ENCODE data around the gene MPP1. TPM values are rescaled to one million over a fixed set of nuclear protein-coding genes. Genes with fewer than 3 reads are reported as not detected.

Gene MPP1
- total RNA-seq, 1 donor from 2014 or later, result 25.6 TPM

- peaks cover 57% of the 10 kb centered on the region for H3K4me1 Mint-ChIP-seq
- no peaks in the 10 kb centered on the region for H3K27me3 Mint-ChIP-seq
- peak; percentile 71 for DNase-seq
- peaks cover 7% of the 10 kb centered on the region for H3K36me3 Mint-ChIP-seq (ENCODE audit: low read depth)
- no peaks in the 10 kb centered on the region for H3K9me3 Mint-ChIP-seq
- peak overlapping the region; percentile 53 for H3K4me3 Mint-ChIP-seq
- intact Hi-C loops (cut with micrococcal nuclease), result no loop called here
- peak overlapping the region; percentile 44 for H3K27ac Mint-ChIP-seq
Measured at GRCh38 chrX:154738011-154738738, 67.1 kb downstream of the MPP1 start.

GRCh38 chrX:154737136-154737535, 68.1 kb downstream of the MPP1 start:
- peaks cover 63% of the 10 kb centered on the region for H3K4me1 Mint-ChIP-seq
- no peak for DNase-seq
- H3K36me3 Mint-ChIP-seq (ENCODE audit: low read depth), result peaks cover 2% of the 10 kb centered on the region
- H3K27me3 Mint-ChIP-seq, result no peaks in the 10 kb centered on the region
- peak overlapping the region; percentile 7 for H3K4me3 Mint-ChIP-seq
- H3K27ac Mint-ChIP-seq, result peak overlapping the region; percentile 63
- H3K9me3 Mint-ChIP-seq, result no peaks in the 10 kb centered on the region
- intact Hi-C loops (cut with micrococcal nuclease), result no loop called here

- intact Hi-C loops (cut with micrococcal nuclease), result loop anchor here (2.0 kb wide), 1 partner anchor 13 kb away; no protein-coding TSS in a partner anchor
- Mint-ChIP-seq H3K9me3 (no peaks in the 10 kb centered on the region), H3K27ac (peak overlapping the region; percentile 95), H3K4me1 (peaks cover 74% of the 10 kb centered on the region), H3K27me3 (no peaks in the 10 kb centered on the region), H3K36me3 (ENCODE audit: low read depth) (peaks cover 6% of the 10 kb centered on the region), H3K4me3 (peak overlapping the region; percentile 76)
- peak; percentile 52 for DNase-seq
Measured at GRCh38 chrX:154735695-154736393, 69.4 kb downstream of the MPP1 start.

GRCh38 chrX:154734061-154734781, 71.1 kb downstream of the MPP1 start:
- Mint-ChIP-seq H3K27ac (peak overlapping the region; percentile 95), H3K27me3 (no peaks in the 10 kb centered on the region), H3K9me3 (no peaks in the 10 kb centered on the region), H3K4me3 (peak overlapping the region; percentile 75), H3K4me1 (peaks cover 80% of the 10 kb centered on the region), H3K36me3 (ENCODE audit: low read depth) (peaks cover 9% of the 10 kb centered on the region)
- intact Hi-C loops (cut with micrococcal nuclease), result loop anchor here (2.0 kb wide), 1 partner anchor 15 kb away; no protein-coding TSS in a partner anchor
- DNase-seq, result peak; percentile 80

- DNase-seq, result no peak
- intact Hi-C loops (cut with micrococcal nuclease), result no loop called here
- Mint-ChIP-seq H3K27me3 (no peaks in the 10 kb centered on the region), H3K9me3 (no peaks in the 10 kb centered on the region), H3K27ac (peak overlapping the region; percentile 84), H3K36me3 (ENCODE audit: low read depth) (peaks cover 9% of the 10 kb centered on the region), H3K4me1 (peaks cover 81% of the 10 kb centered on the region), H3K4me3 (peak overlapping the region; percentile 74)
Measured at GRCh38 chrX:154733066-154733425, 72.2 kb downstream of the MPP1 start.

- peak; percentile 61 for DNase-seq
- intact Hi-C loops (cut with micrococcal nuclease), result no loop called here
- peak overlapping the region; percentile 74 for H3K4me3 Mint-ChIP-seq
Measured at GRCh38 chrX:154732421-154733065, 72.7 kb downstream of the MPP1 start.

GRCh38 chrX:154731881-154732280, 73.4 kb downstream of the MPP1 start:
- peak; percentile 47 for DNase-seq
- Mint-ChIP-seq H3K4me3 (no peak overlapping the region), H3K9me3 (peaks cover 3% of the 10 kb centered on the region), H3K36me3 (ENCODE audit: low read depth) (peaks cover 10% of the 10 kb centered on the region), H3K27ac (no peak overlapping the region), H3K4me1 (peaks cover 78% of the 10 kb centered on the region), H3K27me3 (no peaks in the 10 kb centered on the region)
- intact Hi-C loops (cut with micrococcal nuclease), result no loop called here

More at GRCh38 chrX:154732421-154733065, 72.7 kb downstream of the MPP1 start:
- peak overlapping the region; percentile 84 for H3K27ac Mint-ChIP-seq
- H3K9me3 Mint-ChIP-seq, result no peaks in the 10 kb centered on the region
- H3K27me3 Mint-ChIP-seq, result no peaks in the 10 kb centered on the region
- H3K36me3 Mint-ChIP-seq (ENCODE audit: low read depth), result peaks cover 9% of the 10 kb centered on the region
- peaks cover 79% of the 10 kb centered on the region for H3K4me1 Mint-ChIP-seq

- DNase-seq, result peak; percentile 45
- H3K27ac Mint-ChIP-seq, result no peak overlapping the region
- H3K4me1 Mint-ChIP-seq, result peaks cover 78% of the 10 kb centered on the region
- intact Hi-C loops (cut with micrococcal nuclease), result no loop called here
- peaks cover 3% of the 10 kb centered on the region for H3K9me3 Mint-ChIP-seq
- no peak overlapping the region for H3K4me3 Mint-ChIP-seq
- no peaks in the 10 kb centered on the region for H3K27me3 Mint-ChIP-seq
- peaks cover 13% of the 10 kb centered on the region for H3K36me3 Mint-ChIP-seq (ENCODE audit: low read depth)
Measured at GRCh38 chrX:154731184-154731583, 74.1 kb downstream of the MPP1 start.

GRCh38 chrX:154730253-154730891, 74.9 kb downstream of the MPP1 start:
- Mint-ChIP-seq H3K36me3 (ENCODE audit: low read depth) (peaks cover 13% of the 10 kb centered on the region), H3K27ac (no peak overlapping the region), H3K9me3 (peaks cover 3% of the 10 kb centered on the region), H3K4me1 (peaks cover 78% of the 10 kb centered on the region), H3K4me3 (no peak overlapping the region), H3K27me3 (no peaks in the 10 kb centered on the region)
- DNase-seq, result no peak
- intact Hi-C loops (cut with micrococcal nuclease), result no loop called here

- H3K27ac Mint-ChIP-seq, result no peak overlapping the region
- intact Hi-C loops (cut with micrococcal nuclease), result no loop called here
- no peak overlapping the region for H3K4me3 Mint-ChIP-seq
- H3K27me3 Mint-ChIP-seq, result no peaks in the 10 kb centered on the region
- DNase-seq, result no peak
- peaks cover 81% of the 10 kb centered on the region for H3K4me1 Mint-ChIP-seq
- peaks cover 13% of the 10 kb centered on the region for H3K36me3 Mint-ChIP-seq (ENCODE audit: low read depth)
- peaks cover 3% of the 10 kb centered on the region for H3K9me3 Mint-ChIP-seq
Measured at GRCh38 chrX:154729439-154729838, 75.8 kb downstream of the MPP1 start.

Other genes starting within 250 kb of the MPP1 start
- gene CTAG1A, start 220.4 kb downstream of the MPP1 start, total RNA-seq, result not detected in 2 replicates
- not detected in 2 replicates for gene CTAG1B, start 186.2 kb downstream of the MPP1 start, total RNA-seq
- gene CTAG2, start 151.9 kb downstream of the MPP1 start, total RNA-seq, result not detected in 2 replicates
- 3.5 and 3.6 TPM in 2 replicates for gene GAB3, start 54.4 kb downstream of the MPP1 start, total RNA-seq
- gene DKC1, start 42.6 kb downstream of the MPP1 start, total RNA-seq, result 183 and 196 TPM in 2 replicates
- not detected in 2 replicates for gene SMIM9, start 29.2 kb upstream of the MPP1 start, total RNA-seq
- 23.2 and 25.0 TPM in 2 replicates for gene F8A1, start 80.9 kb upstream of the MPP1 start, total RNA-seq
- gene F8, start 217.2 kb upstream of the MPP1 start, total RNA-seq, result 3.0 and 3.7 TPM in 2 replicates
- gene FUNDC2, start 221.4 kb upstream of the MPP1 start, total RNA-seq, result 74.9 and 75.7 TPM in 2 replicates

Data from activated CD4-positive, alpha-beta T cell treated with anti-CD3 and anti-CD28 coated beads, Interleukin-2, amount 10 ng/mL, durations not matched to agents 24 days and 14 days (primary cell).